Erythroblast (primary cell): ENCODE measurements around the gene RXFP4.
A peak's percentile ranks its signal among the peaks of the same experiment; 100 is the strongest.
"Not testable (repeated sequence)": the region's sequence is repeated elsewhere in the genome, so short reads cannot be mapped to it uniquely, and the experiment has no call there.

Source experiments
- DNase-seq, 2 experiments: peaks; one replicate each; lab custom pipeline; 2025; lab: John Stamatoyannopoulos, UW
- GATA1 ChIP-seq: IDR thresholded peaks from 2 replicates; pipeline ENCODE4 v1.6.1; 2011; ENCODE audit warnings: low read depth, mild to moderate bottlenecking, control low read depth, low read length, moderate library complexity
- POLR2A ChIP-seq: IDR thresholded peaks from 2 replicates; pipeline ENCODE4 v1.6.1; 2011; ENCODE audit warnings: mild to moderate bottlenecking, low read length

The RXFP4 gene

DNA sequence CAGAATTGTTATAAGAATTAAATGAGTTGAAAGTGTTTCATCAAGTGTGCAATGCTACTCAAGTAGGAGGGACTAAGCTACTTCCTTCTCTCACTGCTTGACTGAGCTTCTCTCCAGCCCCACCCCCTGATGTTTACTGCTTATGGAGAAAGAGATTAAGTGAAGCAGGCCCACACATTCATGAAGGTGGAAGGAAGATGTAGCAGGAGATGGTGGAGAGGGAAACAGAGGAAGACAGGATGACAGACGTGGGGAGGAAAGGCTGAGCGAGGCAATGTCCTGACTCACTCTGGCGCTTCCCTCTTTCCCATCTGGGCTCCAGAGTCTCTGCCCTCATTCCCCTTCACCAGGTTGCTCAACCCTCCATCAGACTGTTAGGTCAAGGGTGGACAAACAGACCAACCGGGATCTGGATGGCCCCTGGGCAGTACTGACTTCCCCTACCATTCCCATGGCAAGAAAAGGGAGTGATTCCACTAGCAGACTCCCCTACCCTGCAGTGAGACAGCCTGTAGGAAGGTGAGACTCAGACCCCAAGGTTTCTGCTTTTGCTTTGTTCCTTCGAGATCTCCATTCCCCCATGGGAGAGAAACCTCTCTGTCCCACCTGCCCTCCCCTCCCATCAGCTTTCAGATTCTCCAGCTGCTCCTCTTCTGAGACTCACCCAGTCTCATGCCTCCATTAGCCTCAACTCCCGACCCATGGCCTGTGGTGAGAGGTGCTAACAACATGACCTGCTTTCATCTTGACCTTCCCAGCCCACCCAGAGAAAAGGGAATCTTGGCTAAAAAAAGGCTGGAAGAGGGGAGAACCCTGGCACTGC lies 40.0 kb downstream of the RXFP4 start:
- no peak for TF ChIP-seq GATA1
- TF ChIP-seq POLR2A = no peak
- DNase-seq = peak; percentile 67 to 77

GRCh38 chr1:155982106-155982505 lies 40.7 kb downstream of the RXFP4 start:
- no peak for DNase-seq
- no peak for TF ChIP-seq POLR2A
- TF ChIP-seq GATA1 = no peak

- DNase-seq = peak; percentile 49 to 77
- no peak for TF ChIP-seq POLR2A
- no peak for TF ChIP-seq GATA1
Observed at GRCh38 chr1:155983191-155984024, 42.0 kb downstream of the RXFP4 start.

DNA sequence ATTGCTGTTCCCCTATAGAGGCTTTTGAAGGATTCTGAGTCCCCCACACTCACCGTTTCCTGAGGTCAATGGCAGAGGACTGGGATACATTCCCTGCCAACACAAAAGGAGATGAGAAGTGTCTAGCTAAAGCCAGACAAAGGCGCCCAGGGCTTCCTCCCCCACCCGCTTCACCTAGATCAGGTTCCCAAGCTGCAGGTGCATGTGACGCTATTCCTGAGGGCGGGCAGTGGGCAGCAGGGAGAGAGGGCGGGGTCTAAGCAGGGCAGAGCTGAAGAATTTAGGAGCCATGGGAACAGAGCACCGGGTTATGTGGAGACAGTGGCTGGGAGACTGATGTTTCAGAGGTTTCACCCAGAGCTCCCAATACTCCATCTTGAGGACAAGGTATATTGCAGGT lies 42.9 kb downstream of the RXFP4 start:
- no peak for DNase-seq
- TF ChIP-seq POLR2A = no peak
- no peak for TF ChIP-seq GATA1

- not testable (repeated sequence) for DNase-seq
Observed at GRCh38 chr1:155984903-155985645, 43.6 kb downstream of the RXFP4 start.

GRCh38 chr1:155989242-155990004 lies 48.0 kb downstream of the RXFP4 start:
- DNase-seq = peak; percentile 71 to 86
- TF ChIP-seq POLR2A = no peak
- no peak for TF ChIP-seq GATA1

DNA sequence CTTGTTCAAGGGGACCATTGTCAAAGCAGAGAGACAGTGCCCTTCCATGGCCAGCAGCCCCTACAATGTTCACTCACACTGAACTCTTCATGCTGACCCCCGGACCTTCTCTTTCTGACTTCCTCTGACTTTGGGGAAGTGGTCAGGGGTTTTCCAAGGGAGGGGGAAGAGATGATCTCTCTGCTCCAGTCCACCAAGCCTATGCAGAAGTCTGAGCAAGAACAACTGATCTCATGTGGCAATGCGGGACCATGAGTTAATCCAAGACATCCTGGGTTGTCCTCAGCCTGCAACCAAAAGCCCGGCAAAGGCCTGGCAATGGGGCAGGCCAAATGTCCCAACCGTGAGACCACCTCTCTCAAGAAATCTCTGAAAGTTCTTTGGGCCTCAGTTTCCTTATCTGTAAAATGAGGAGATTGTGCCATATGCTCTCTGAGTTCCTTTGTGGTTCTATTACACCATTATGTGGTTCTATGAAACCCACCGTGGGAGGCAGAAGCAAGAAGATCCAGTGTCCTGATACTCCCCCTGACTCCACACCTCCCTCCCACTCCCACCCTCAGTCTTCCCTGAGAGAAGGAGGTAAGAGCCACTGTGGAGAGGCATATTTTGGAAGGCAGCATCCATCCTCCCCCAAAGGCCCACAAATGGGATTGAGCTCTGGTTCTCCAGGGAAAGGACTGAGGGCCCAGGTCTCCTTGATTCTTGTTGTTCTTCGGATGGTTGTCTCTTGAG lies 48.7 kb downstream of the RXFP4 start:
- no peak for DNase-seq
- no peak for TF ChIP-seq POLR2A
- TF ChIP-seq GATA1 = no peak
